ENCODE results near the gene ZNF428.

Gene ZNF428

GRCh38 chr19:43616306-43616705 lies 3.1 kb downstream of the ZNF428 start:
- Histone ChIP-seq H3F3A (ENCODE audit: insufficient read depth, low read length) (no peaks in the 10 kb centered on the region), H3K4me2 (ENCODE audit: low read length) (no peak overlapping the region), H2AFZ (ENCODE audit: low read length) (no peak overlapping the region), H3K4me3 (ENCODE audit: low read depth, low read length, poor library complexity, severe bottlenecking) (no peak overlapping the region), H3K4me1 (ENCODE audit: insufficient read depth, low read length, severe bottlenecking) (peaks cover 29% of the 10 kb centered on the region), H3K79me2 (ENCODE audit: insufficient read depth, low read length) (peaks cover 35% of the 10 kb centered on the region), H3K27me3 (ENCODE audit: insufficient read depth, low read length) (no peaks in the 10 kb centered on the region), H3K27ac (ENCODE audit: low read depth, low read length, poor library complexity, severe bottlenecking) (no peak overlapping the region), H4K20me1 (ENCODE audit: insufficient read depth, low read length) (no peaks in the 10 kb centered on the region), H3K9ac (ENCODE audit: low read length) (no peak overlapping the region; the same call in 1 of the 2 replicates), H3K9me3 (ENCODE audit: low read length) (no peaks in the 10 kb centered on the region), H3K9me2 (ENCODE audit: low read depth, low read length) (no peaks in the 10 kb centered on the region), H3K36me3 (ENCODE audit: insufficient read depth, low read length) (peaks cover 30% of the 10 kb centered on the region)
- TF ChIP-seq EZH2 (IDR thresholded peaks at IDR 0.05; ENCODE audit: borderline replicate concordance, low read length) (no peak), CTCF (IDR thresholded peaks at IDR 0.05; ENCODE audit: low read length) (no peak)

GRCh38 chr19:43612374-43612773 lies 7.1 kb downstream of the ZNF428 start:
- Histone ChIP-seq H3K9ac (ENCODE audit: low read length) (no peak overlapping the region), H3K4me3 (ENCODE audit: low read depth, low read length, poor library complexity, severe bottlenecking) (no peak overlapping the region), H2AFZ (ENCODE audit: low read length) (no peak overlapping the region), H3K79me2 (ENCODE audit: insufficient read depth, low read length) (peaks cover 22% of the 10 kb centered on the region), H3K27me3 (ENCODE audit: insufficient read depth, low read length) (no peaks in the 10 kb centered on the region), H3K9me3 (ENCODE audit: low read length) (no peaks in the 10 kb centered on the region), H3K9me2 (ENCODE audit: low read depth, low read length) (no peaks in the 10 kb centered on the region), H3F3A (ENCODE audit: insufficient read depth, low read length) (no peaks in the 10 kb centered on the region), H3K36me3 (ENCODE audit: insufficient read depth, low read length) (peaks cover 49% of the 10 kb centered on the region), H3K27ac (ENCODE audit: low read depth, low read length, poor library complexity, severe bottlenecking) (no peak overlapping the region), H3K4me2 (ENCODE audit: low read length) (no peak overlapping the region), H4K20me1 (ENCODE audit: insufficient read depth, low read length) (no peaks in the 10 kb centered on the region), H3K4me1 (ENCODE audit: insufficient read depth, low read length, severe bottlenecking) (peaks cover 6% of the 10 kb centered on the region)
- TF ChIP-seq EZH2 (IDR thresholded peaks at IDR 0.05; ENCODE audit: borderline replicate concordance, low read length) (no peak), CTCF (IDR thresholded peaks at IDR 0.05; ENCODE audit: low read length) (no peak)

DNA sequence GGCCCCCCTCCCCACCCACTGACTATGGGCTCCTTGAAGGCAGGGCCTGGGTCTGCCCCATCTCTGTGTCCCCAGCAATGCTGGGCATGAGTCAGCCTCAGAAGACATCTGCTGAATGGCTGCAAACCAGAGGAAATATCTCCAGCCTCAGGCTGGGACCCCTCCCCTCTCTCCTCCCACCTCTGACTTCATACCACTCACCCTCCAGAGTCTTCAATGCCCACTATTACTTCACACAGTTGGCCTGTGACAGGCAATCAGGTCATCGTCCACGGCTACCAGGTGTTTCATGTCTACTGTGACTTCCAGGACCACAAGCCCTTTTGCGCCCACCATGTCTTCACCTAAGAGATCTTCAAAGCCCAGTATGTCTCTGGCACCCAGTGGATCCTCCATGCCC lies 7.6 kb downstream of the ZNF428 start, which contains the start of gene SRRM5:
SRRM5 (plus strand) TSS at position 301 of the 400 bp plus-strand sequence; CDS start at position 335, 34 bp downstream.
- no peak within 1 kb of the TSS for H3K4me3 ChIP-seq (ENCODE audit: low read depth, low read length, poor library complexity, severe bottlenecking)
- peaks cover under 1% of the 10 kb centered on the region for H3K4me1 ChIP-seq (ENCODE audit: insufficient read depth, low read length, severe bottlenecking)
- TF ChIP-seq CTCF (IDR thresholded peaks at IDR 0.05; ENCODE audit: low read length) = no peak
- no peak for TF ChIP-seq EZH2 (IDR thresholded peaks at IDR 0.05; ENCODE audit: borderline replicate concordance, low read length)
- H3K4me2 ChIP-seq (ENCODE audit: low read length) = no peak within 1 kb of the TSS
- H2AFZ ChIP-seq (ENCODE audit: low read length) = no peak within 1 kb of the TSS
- no peaks in the 10 kb centered on the region for H3K27me3 ChIP-seq (ENCODE audit: insufficient read depth, low read length)
- no peak within 1 kb of the TSS for H3K27ac ChIP-seq (ENCODE audit: low read depth, low read length, poor library complexity, severe bottlenecking)
- H3K9me2 ChIP-seq (ENCODE audit: low read depth, low read length) = no peaks in the 10 kb centered on the region
- H3K79me2 ChIP-seq (ENCODE audit: insufficient read depth, low read length) = peaks cover 18% of the 10 kb centered on the region
- H3K36me3 ChIP-seq (ENCODE audit: insufficient read depth, low read length) = peaks cover 53% of the 10 kb centered on the region
- H3K9ac ChIP-seq (ENCODE audit: low read length) = no peak within 1 kb of the TSS
- H3K9me3 ChIP-seq (ENCODE audit: low read length) = no peaks in the 10 kb centered on the region
- H3F3A ChIP-seq (ENCODE audit: insufficient read depth, low read length) = no peaks in the 10 kb centered on the region
- no peaks in the 10 kb centered on the region for H4K20me1 ChIP-seq (ENCODE audit: insufficient read depth, low read length)

Data from OCI-LY1 (cell line).